Measurements from ENCODE around the gene DAGLA.
A peak's percentile ranks its signal among the peaks of the same experiment; 100 is the strongest.
"Not testable (repeated sequence)": the region's sequence is repeated elsewhere in the genome, so short reads cannot be mapped to it uniquely, and the experiment has no call there.

The DAGLA gene

GRCh38 chr11:61667684-61668305 lies 12.4 kb upstream of the DAGLA start:
- DNase-seq: no peak

GRCh38 chr11:61669417-61669816 lies 10.8 kb upstream of the DAGLA start:
- DNase-seq: no peak

- no peak for DNase-seq
Observed at GRCh38 chr11:61670626-61671025, 9.6 kb upstream of the DAGLA start.

GRCh38 chr11:61671527-61671926 lies 8.7 kb upstream of the DAGLA start:
- peak; percentile 96 for DNase-seq

- not testable (repeated sequence) for DNase-seq
Observed at GRCh38 chr11:61673946-61674467, 6.2 kb upstream of the DAGLA start.

GRCh38 chr11:61675826-61676225 lies 4.4 kb upstream of the DAGLA start:
- DNase-seq: no peak

GRCh38 chr11:61679296-61679695 lies 895 bp upstream of the DAGLA start:
- DNase-seq: peak; percentile 93

- no peak for DNase-seq
Observed at GRCh38 chr11:61680622-61681221, 531 bp downstream of the DAGLA start.

GRCh38 chr11:61682093-61682732 lies 2.0 kb downstream of the DAGLA start:
- DNase-seq: peak; percentile 24

GRCh38 chr11:61682906-61683675 lies 2.9 kb downstream of the DAGLA start:
- DNase-seq: no peak

- no peak for DNase-seq
Observed at GRCh38 chr11:61683961-61684869, 4.0 kb downstream of the DAGLA start.

- no peak for DNase-seq
Observed at GRCh38 chr11:61684870-61685616, 4.9 kb downstream of the DAGLA start.

- DNase-seq: no peak
Observed at GRCh38 chr11:61685617-61685967, 5.4 kb downstream of the DAGLA start.

- DNase-seq: no peak
Observed at GRCh38 chr11:61686066-61686465, 5.9 kb downstream of the DAGLA start.

GRCh38 chr11:61686469-61686868 lies 6.3 kb downstream of the DAGLA start:
- DNase-seq: peak; percentile 25

GRCh38 chr11:61687420-61687819 lies 7.2 kb downstream of the DAGLA start:
- no peak for DNase-seq

GRCh38 chr11:61688365-61689163 lies 8.4 kb downstream of the DAGLA start:
- no peak for DNase-seq

GRCh38 chr11:61689164-61689496 lies 8.9 kb downstream of the DAGLA start:
- DNase-seq: no peak

- DNase-seq: no peak
Observed at GRCh38 chr11:61690706-61691379, 10.7 kb downstream of the DAGLA start.

All from NCI-H82 (cell line).